Measurements from ENCODE around the gene KLHL22.
"Not testable (repeated sequence)": the region's sequence is repeated elsewhere in the genome, so short reads cannot be mapped to it uniquely, and the experiment has no call there.

The KLHL22 gene

DNA sequence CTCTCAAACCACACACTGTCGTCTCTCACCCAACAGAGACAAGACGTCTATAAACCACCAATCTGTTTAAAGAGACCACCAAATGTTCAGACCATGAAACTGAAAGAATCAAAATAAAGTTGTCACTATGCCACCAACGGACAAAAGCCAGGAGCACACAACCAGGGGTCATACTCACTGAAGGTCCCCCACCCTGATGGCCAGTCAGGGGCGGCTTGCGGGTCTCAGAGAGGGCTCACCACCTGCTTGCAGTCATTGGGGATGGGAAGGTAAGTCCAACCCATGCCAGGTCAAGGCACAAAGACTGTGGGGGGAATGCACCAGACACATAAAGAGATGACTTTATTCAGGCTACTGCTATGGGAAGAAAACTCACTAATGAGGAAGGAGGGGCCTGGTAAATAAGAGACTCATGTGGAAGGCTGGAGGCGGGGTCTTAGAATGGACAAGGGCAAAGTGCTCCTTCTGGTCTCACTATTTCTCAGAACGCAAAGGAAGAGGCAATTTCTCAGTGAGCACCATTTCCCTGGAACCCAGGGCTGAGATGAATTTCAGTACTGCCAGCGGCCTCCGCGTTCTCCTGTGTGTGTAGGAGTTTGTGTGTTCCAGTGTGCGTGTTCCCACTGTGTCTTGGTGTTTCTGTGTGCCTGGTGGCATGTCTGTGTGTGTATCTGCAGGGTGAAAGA, 75.3 kb downstream of the KLHL22 start:
- Histone ChIP-seq H3K9me3 (ENCODE audit: insufficient read depth, low read depth, low read length) (no peaks in the 10 kb centered on the region), H3K79me2 (ENCODE audit: insufficient read depth, low read length) (no peaks in the 10 kb centered on the region), H4K20me1 (ENCODE audit: insufficient read depth, low read length, poor library complexity, severe bottlenecking) (no peaks in the 10 kb centered on the region), H3K4me2 (ENCODE audit: low read depth, low read length, poor library complexity, severe bottlenecking) (no peak overlapping the region), H3K36me3 (ENCODE audit: insufficient read depth, low read length) (no peaks in the 10 kb centered on the region), H3K4me1 (ENCODE audit: insufficient read depth, low read length, poor library complexity, severe bottlenecking) (peaks cover 17% of the 10 kb centered on the region), H3K27me3 (ENCODE audit: insufficient read depth, low read length, poor library complexity, severe bottlenecking) (no peaks in the 10 kb centered on the region), H3K9ac (ENCODE audit: low read depth, low read length, poor library complexity, severe bottlenecking) (no peak overlapping the region), H3K9me2 (replicated peaks; ENCODE audit: low read depth, low read length) (no peaks in the 10 kb centered on the region), H2AFZ (ENCODE audit: low read length) (no peak overlapping the region; the same call in 1 of the 2 replicates), H3K4me3 (ENCODE audit: low read length, poor library complexity, severe bottlenecking) (no peak overlapping the region), H3F3A (ENCODE audit: low read depth) (no peaks in the 10 kb centered on the region)
- TF ChIP-seq, protein P1, sequence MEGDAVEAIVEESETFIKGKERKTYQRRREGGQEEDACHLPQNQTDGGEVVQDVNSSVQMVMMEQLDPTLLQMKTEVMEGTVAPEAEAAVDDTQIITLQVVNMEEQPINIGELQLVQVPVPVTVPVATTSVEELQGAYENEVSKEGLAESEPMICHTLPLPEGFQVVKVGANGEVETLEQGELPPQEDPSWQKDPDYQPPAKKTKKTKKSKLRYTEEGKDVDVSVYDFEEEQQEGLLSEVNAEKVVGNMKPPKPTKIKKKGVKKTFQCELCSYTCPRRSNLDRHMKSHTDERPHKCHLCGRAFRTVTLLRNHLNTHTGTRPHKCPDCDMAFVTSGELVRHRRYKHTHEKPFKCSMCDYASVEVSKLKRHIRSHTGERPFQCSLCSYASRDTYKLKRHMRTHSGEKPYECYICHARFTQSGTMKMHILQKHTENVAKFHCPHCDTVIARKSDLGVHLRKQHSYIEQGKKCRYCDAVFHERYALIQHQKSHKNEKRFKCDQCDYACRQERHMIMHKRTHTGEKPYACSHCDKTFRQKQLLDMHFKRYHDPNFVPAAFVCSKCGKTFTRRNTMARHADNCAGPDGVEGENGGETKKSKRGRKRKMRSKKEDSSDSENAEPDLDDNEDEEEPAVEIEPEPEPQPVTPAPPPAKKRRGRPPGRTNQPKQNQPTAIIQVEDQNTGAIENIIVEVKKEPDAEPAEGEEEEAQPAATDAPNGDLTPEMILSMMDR (conservative IDR thresholded peaks at IDR 0.05; ENCODE audit: low read length), result no peak
- no peak for TF ChIP-seq EZH2phosphoT487 (IDR thresholded peaks at IDR 0.05; ENCODE audit: borderline replicate concordance)

DNA sequence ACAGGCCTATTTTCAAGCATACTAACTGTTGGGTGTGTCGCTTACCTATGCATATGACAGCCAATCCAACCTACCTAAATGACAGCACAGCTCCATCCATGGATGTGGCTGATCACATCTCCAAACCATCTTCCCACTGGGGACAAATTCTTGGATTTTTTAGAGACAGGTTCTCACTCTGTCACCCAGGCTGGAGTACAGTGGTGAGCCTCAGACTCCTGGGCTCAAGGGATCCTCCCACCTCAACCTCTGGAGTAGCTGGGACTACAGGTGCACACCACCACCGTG, 76.0 kb downstream of the KLHL22 start:
- no peak for TF ChIP-seq EZH2phosphoT487 (IDR thresholded peaks at IDR 0.05; ENCODE audit: borderline replicate concordance)
- TF ChIP-seq, protein P1 (conservative IDR thresholded peaks at IDR 0.05; ENCODE audit: low read length), result no peak
- Histone ChIP-seq H3K4me1 (ENCODE audit: insufficient read depth, low read length, poor library complexity, severe bottlenecking) (peaks cover 17% of the 10 kb centered on the region), H4K20me1 (ENCODE audit: insufficient read depth, low read length, poor library complexity, severe bottlenecking) (no peaks in the 10 kb centered on the region), H3K9me2 (replicated peaks; ENCODE audit: low read depth, low read length) (no peaks in the 10 kb centered on the region), H3K4me3 (ENCODE audit: low read length, poor library complexity, severe bottlenecking) (no peak overlapping the region), H3K4me2 (ENCODE audit: low read depth, low read length, poor library complexity, severe bottlenecking) (no peak overlapping the region), H3K9me3 (ENCODE audit: insufficient read depth, low read depth, low read length) (no peaks in the 10 kb centered on the region), H2AFZ (ENCODE audit: low read length) (no peak overlapping the region), H3K36me3 (ENCODE audit: insufficient read depth, low read length) (no peaks in the 10 kb centered on the region), H3K79me2 (ENCODE audit: insufficient read depth, low read length) (no peaks in the 10 kb centered on the region), H3K9ac (ENCODE audit: low read depth, low read length, poor library complexity, severe bottlenecking) (no peak overlapping the region), H3F3A (ENCODE audit: low read depth) (no peaks in the 10 kb centered on the region), H3K27me3 (ENCODE audit: insufficient read depth, low read length, poor library complexity, severe bottlenecking) (no peaks in the 10 kb centered on the region)

DNA sequence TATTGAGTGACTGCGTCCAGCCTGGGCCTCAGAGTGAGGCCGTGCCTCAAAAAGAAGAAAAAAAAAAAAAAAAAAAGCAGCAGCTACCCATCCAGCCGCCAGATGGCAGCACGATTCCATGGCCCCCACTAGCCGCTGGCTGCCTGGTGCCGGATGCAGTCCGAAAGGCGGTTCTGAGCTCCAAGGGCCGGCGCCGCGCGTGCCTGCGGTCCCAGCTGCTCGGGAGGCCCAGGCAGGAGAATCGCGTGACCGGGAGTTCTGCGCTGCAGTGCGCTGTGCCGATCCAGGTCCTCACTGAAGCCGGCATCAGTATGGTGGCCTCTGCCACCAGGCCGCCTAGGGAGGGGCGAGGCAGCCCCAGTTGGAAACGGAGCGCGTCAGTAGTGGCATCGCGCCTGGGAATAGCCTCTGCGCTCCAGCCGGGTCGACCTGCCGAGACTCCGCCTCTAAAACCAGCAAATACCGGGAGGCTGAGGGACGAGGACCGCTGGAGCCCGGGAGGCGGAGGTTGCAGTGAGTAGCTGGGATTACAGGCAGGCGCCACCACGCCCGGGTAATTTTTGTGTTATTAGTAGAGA, 77.3 kb downstream of the KLHL22 start:
- Histone ChIP-seq H4K20me1 (ENCODE audit: insufficient read depth, low read length, poor library complexity, severe bottlenecking) (no peaks in the 10 kb centered on the region), H3K9me3 (ENCODE audit: insufficient read depth, low read depth, low read length) (no peaks in the 10 kb centered on the region), H3K79me2 (ENCODE audit: insufficient read depth, low read length) (no peaks in the 10 kb centered on the region), H3K27me3 (ENCODE audit: insufficient read depth, low read length, poor library complexity, severe bottlenecking) (no peaks in the 10 kb centered on the region), H3F3A (ENCODE audit: low read depth) (no peaks in the 10 kb centered on the region), H3K36me3 (ENCODE audit: insufficient read depth, low read length) (no peaks in the 10 kb centered on the region), H3K9me2 (replicated peaks; ENCODE audit: low read depth, low read length) (no peaks in the 10 kb centered on the region), H3K4me1 (ENCODE audit: insufficient read depth, low read length, poor library complexity, severe bottlenecking) (peaks cover 13% of the 10 kb centered on the region), H3K9ac (ENCODE audit: low read depth, low read length, poor library complexity, severe bottlenecking) (no peak overlapping the region), H3K4me3 (ENCODE audit: low read length, poor library complexity, severe bottlenecking) (no peak overlapping the region), H2AFZ (ENCODE audit: low read length) (no peak overlapping the region), H3K4me2 (ENCODE audit: low read depth, low read length, poor library complexity, severe bottlenecking) (no peak overlapping the region)
- TF ChIP-seq EZH2phosphoT487 (IDR thresholded peaks at IDR 0.05; ENCODE audit: borderline replicate concordance), result no peak
- TF ChIP-seq, protein P1 (conservative IDR thresholded peaks at IDR 0.05; ENCODE audit: low read length), result peak; percentile 82

DNA sequence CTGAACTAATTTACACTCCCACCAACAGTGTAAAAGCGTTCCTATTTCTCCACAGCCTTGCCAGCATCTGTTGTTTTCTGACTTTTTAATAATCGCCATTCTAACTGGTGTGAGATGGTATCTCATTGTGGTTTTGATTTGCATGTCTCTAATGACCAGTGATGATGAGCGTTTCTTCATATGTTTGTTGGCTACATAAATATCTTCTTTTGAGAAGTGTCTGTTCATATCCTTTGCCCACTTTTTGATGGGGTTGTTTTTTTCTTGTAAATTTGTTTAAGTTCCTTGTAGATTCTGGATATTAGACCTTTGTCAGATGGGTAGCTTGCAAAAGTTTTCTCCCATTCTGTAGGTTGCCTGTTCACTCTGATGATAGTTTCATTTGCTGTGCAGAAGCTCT, 79.9 kb downstream of the KLHL22 start:
- H3K4me3 ChIP-seq (ENCODE audit: low read length, poor library complexity, severe bottlenecking); H2AFZ ChIP-seq (ENCODE audit: low read length); H4K20me1 ChIP-seq (ENCODE audit: insufficient read depth, low read length, poor library complexity, severe bottlenecking); H3K9me2 ChIP-seq (replicated peaks; ENCODE audit: low read depth, low read length); H3K79me2 ChIP-seq (ENCODE audit: insufficient read depth, low read length); H3K36me3 ChIP-seq (ENCODE audit: insufficient read depth, low read length); H3K27me3 ChIP-seq (ENCODE audit: insufficient read depth, low read length, poor library complexity, severe bottlenecking); H3K4me2 ChIP-seq (ENCODE audit: low read depth, low read length, poor library complexity, severe bottlenecking); H3K9ac ChIP-seq (ENCODE audit: low read depth, low read length, poor library complexity, severe bottlenecking); H3F3A ChIP-seq (ENCODE audit: low read depth); H3K9me3 ChIP-seq (ENCODE audit: insufficient read depth, low read depth, low read length); H3K4me1 ChIP-seq (ENCODE audit: insufficient read depth, low read length, poor library complexity, severe bottlenecking): not testable (repeated sequence)

DNA sequence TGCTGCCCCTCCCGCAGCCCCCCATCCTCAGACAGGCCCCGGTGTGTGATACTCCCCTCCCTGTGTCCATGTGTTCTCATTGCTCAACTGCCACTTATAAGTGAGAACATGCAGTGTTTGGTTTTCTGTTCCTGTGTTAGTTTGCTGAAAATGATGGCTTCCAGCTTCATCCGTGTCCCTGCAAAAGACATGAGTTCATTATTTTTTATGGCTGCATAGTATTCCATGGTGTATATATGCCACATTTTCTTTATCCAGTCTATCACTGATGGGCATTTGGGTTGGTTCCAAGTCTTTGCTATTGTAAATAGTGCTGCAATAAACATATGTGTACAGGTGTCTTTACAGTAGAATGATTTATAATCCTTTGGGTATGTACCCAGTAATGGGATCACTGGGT, 80.4 kb downstream of the KLHL22 start:
- H3K4me3 ChIP-seq (ENCODE audit: low read length, poor library complexity, severe bottlenecking), result not testable (repeated sequence)

More for the DNA sequence above, 80.4 kb downstream of the KLHL22 start:
- H3K4me2 ChIP-seq (ENCODE audit: low read depth, low read length, poor library complexity, severe bottlenecking); H3K79me2 ChIP-seq (ENCODE audit: insufficient read depth, low read length); H3K36me3 ChIP-seq (ENCODE audit: insufficient read depth, low read length); H3K27me3 ChIP-seq (ENCODE audit: insufficient read depth, low read length, poor library complexity, severe bottlenecking); H3K9ac ChIP-seq (ENCODE audit: low read depth, low read length, poor library complexity, severe bottlenecking); H2AFZ ChIP-seq (ENCODE audit: low read length); H3K9me2 ChIP-seq (replicated peaks; ENCODE audit: low read depth, low read length); H3K9me3 ChIP-seq (ENCODE audit: insufficient read depth, low read depth, low read length); H3K4me1 ChIP-seq (ENCODE audit: insufficient read depth, low read length, poor library complexity, severe bottlenecking); H4K20me1 ChIP-seq (ENCODE audit: insufficient read depth, low read length, poor library complexity, severe bottlenecking); H3F3A ChIP-seq (ENCODE audit: low read depth): not testable (repeated sequence)

Data from Loucy (cell line).